HG02885 (cell line): ENCODE results near the gene TRIM62.
A peak's percentile ranks its signal among the peaks of the same experiment; 100 is the strongest.

ENCODE experiments used
- ATAC-seq: cut with Tn5 transposase; IDR thresholded peaks from one replicate; pipeline ENCODE4 v1.9.1; 2021; ENCODE audit warnings: mild to moderate bottlenecking; ENCODE audit not compliant: unreplicated experiment, poor library complexity

The TRIM62 gene

GRCh38 chr1:33181921-33182341 lies at the start of gene TRIM62:
TSS of gene TRIM62 (minus strand) at chr1:33182043. CDS start at chr1:33181432, 611 bp downstream.
- peak; percentile 59 for ATAC-seq

GRCh38 chr1:33231166-33231565 lies 49.3 kb upstream of the TRIM62 start:
- no peak for ATAC-seq

GRCh38 chr1:33228935-33229487 lies 47.2 kb upstream of the TRIM62 start:
- no peak for ATAC-seq

- ATAC-seq, result no peak
Observed at GRCh38 chr1:33225586-33225985, 43.7 kb upstream of the TRIM62 start.

GRCh38 chr1:33224166-33224707 lies 42.4 kb upstream of the TRIM62 start:
- no peak for ATAC-seq

- ATAC-seq, result no peak
Observed at GRCh38 chr1:33222381-33222780, 40.5 kb upstream of the TRIM62 start.

GRCh38 chr1:33221385-33221758 lies 39.5 kb upstream of the TRIM62 start:
- ATAC-seq, result no peak

- no peak for ATAC-seq
Observed at GRCh38 chr1:33220676-33221384, 39.0 kb upstream of the TRIM62 start.

GRCh38 chr1:33219886-33220661 lies 38.2 kb upstream of the TRIM62 start:
- no peak for ATAC-seq

GRCh38 chr1:33211972-33212371 lies 30.1 kb upstream of the TRIM62 start:
- ATAC-seq, result no peak

- no peak for ATAC-seq
Observed at GRCh38 chr1:33206340-33206739, 24.5 kb upstream of the TRIM62 start.

- ATAC-seq, result no peak
Observed at GRCh38 chr1:33195556-33195955, 13.7 kb upstream of the TRIM62 start.

- no peak for ATAC-seq
Observed at GRCh38 chr1:33191731-33192275, 10.0 kb upstream of the TRIM62 start.

- no peak for ATAC-seq
Observed at GRCh38 chr1:33190701-33191100, 8.9 kb upstream of the TRIM62 start.

- ATAC-seq, result no peak
Observed at GRCh38 chr1:33188572-33189275, 6.9 kb upstream of the TRIM62 start.

GRCh38 chr1:33186936-33187335 lies 5.1 kb upstream of the TRIM62 start:
- no peak for ATAC-seq

GRCh38 chr1:33185541-33185940 lies 3.7 kb upstream of the TRIM62 start:
- no peak for ATAC-seq

GRCh38 chr1:33183306-33183705 lies 1.5 kb upstream of the TRIM62 start:
- ATAC-seq, result no peak

GRCh38 chr1:33182896-33183295 lies 1.1 kb upstream of the TRIM62 start:
- ATAC-seq, result no peak

GRCh38 chr1:33182401-33182841 lies 578 bp upstream of the TRIM62 start:
- ATAC-seq, result no peak
